NCI-H446 treated with DMSO at 0.1 percent for 48 hours (cell line): ENCODE measurements around the gene PSAP.

Experiments
- DNase-seq: peaks from one replicate; lab custom pipeline; 2025; lab: John Stamatoyannopoulos, UW

Gene PSAP

DNA sequence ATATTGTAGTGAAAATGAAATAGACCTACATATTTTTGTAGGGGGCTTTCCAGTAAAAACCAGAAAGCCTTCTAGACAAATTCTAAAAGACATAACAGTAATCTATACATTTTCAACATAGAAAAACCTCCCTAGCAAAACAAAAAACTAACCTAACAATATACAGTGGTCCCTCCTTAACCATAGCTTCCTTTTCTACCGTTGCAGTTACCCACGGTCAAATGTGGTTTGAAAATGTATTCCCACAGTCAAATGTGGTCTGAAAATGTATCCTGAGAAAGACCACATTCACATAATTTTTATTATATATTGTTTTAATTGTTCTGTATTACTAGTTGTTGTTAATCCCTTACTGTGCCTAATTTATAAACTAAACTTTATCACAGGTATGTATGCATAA is 6.4 kb downstream of the PSAP start:
- no peak for DNase-seq

DNA sequence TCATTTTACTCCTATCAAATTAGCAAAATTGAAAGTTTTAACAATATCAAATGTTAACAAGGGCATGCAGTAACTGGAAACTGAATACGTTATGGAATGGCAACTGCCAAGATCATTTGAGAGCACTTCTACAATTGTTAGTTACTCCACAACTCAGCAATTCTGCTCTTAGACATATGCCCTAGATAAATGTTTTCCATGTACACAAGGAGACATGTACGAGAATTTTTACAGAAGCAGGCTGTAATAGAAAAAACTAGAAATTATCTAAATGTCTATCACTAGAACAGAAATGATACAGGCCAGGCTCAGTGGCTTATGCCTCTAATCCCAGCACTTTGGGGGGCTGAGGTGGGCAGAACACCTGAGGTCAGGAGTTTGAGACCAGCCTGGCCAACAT is 7.0 kb downstream of the PSAP start:
- no peak for DNase-seq

DNA sequence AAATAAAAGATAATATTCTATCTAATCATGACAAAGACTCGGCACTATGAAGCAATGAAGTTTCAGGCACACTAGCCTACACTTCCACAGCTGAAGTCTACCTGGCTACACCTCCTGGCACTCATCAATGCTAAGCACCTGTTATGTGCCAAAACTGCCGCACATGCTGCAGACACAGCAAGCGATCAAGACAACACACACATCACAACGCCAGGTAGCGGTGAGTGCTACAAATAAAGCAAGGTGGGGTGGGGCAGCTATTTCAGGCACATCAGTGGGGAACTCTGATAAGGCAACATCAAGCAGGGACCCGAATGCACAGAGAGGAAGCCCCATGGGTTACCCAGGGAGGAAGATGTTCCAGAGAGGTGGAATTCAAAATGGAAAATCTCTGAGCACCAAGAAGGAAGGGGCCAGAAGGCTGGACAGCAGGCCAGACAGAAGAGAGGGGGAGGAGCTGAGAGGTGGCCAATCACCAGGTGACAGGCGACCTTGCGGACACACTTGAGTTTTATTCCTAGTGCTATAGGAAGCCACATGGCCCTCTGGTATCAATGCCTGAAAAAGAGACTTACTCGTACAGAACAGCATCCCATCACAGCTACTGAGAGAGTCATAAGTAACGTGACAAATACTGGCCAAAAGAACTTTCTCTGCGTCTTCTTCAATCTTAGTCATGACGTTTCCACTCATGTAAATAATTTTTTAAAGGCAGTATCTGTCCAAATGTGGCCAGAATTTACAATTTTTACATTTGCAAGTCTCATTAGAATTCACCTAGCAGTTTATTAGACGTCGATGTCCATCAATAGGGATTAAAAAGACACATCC is 8.0 kb downstream of the PSAP start:
- no peak for DNase-seq

DNA sequence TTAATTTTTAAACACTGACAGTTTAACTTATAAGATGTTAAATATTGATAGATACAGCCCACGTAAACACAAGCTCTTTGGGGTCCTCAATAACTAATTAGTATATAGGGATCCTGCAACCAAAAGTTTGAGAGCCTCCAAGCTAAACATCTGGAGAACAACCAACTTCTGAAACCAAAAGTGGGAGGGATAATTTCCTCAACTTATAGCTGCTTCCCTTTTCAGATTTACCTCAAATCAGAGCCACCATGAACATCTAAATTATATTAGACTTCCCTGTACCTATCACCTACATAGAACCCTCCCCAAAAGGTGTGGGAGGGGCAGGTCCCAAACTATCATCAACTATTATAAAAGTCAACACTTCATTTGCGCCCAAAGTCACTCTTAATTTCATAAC is 8.6 kb downstream of the PSAP start:
- no peak for DNase-seq

DNA sequence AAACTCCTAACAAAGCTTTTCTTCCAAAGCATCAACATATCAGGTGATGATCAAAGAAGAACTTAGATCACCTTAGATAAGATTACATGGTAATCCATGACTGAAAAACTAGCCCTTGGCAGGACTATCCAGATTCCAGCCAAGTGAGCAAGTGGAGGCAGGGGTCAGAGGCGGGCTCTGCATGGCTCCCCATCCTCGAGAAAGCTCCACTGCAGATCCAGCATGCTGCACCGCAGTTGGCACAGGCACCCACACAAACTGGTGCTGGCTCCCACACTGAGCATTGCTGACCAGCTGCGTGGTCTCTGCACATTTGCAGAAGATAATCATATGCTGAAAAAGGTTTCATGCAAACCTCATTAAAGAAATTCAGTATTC is 10.1 kb downstream of the PSAP start:
- no peak for DNase-seq

DNA sequence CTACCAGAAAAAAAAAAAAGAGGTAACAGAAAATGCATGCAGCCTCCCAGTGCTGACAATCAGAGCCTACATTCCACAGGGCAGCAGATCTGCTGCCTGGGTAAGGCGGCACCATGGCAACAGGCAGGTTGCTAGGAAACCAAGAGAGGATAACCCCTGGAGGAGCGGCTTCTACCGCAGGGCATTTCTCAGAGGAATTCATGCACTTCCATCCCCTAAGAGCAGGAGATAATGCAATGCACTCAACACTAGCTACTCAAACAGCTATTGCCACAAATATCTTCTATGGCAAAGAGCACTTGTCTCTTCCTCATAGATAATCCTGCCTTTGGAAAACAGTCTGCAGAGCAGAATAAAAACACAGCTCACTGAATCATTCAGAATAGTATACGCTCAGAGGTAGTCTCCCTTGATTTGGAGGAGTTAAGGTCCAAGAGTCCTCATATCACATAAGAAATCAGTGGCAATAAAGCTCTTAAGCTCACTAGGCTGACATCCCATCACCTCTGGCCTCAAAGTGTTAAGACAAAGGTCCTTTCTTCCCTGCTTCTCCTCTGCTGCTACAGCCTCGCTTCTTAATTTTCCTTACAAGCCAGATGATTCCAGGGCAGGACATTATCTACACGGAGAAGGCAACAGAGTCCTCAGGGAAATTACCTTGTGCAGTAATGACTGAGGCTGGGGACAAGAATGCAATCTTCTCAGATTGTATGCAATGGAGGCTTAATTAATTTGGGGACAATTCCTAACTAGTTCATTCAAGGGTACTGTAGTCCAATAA is 10.7 kb downstream of the PSAP start:
- peak; percentile 49 for DNase-seq

DNA sequence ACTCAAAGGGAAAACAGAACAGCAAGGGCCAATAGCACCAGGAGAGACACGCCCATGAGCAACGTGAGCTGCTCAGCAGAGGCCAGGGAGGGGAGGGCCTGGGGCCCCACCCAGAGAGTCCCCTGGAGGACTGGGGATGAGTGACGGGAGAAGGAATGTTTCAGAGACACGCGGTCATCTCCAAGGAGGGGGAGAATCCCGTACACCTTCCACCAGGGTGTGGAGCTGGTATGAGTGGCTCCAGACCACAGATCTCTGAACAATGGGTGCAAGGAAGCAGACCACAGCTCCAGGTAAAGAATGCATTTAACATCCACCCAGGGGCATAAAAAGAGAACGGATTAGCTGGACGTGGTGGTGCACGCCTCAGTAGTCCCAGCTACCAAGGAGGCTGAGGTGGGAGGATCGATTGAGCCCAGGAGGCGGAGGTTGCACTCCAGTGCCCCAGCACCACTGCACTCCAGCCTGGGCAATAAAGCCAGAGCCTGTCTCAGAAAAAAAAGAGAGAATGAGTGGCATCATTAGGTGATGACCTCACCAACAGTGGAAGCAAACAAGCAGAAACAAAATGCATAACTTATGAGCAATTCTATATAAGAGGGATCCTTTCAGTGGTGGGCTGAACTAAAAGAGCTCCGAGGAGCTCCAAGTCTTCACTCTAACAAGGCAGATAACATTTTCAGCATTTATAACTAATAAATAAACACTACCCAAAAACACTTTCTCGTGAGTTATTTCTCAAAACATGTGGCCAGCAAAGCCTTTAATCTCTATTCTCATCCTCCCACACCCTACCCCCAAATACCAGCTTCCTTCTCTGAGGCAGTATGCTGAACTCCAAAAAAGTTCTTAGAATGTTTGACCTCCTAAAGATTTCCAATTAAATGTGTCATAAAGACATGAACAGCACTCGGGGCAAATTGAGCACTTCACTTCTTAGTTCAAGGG is 12.5 kb downstream of the PSAP start:
- DNase-seq = no peak

DNA sequence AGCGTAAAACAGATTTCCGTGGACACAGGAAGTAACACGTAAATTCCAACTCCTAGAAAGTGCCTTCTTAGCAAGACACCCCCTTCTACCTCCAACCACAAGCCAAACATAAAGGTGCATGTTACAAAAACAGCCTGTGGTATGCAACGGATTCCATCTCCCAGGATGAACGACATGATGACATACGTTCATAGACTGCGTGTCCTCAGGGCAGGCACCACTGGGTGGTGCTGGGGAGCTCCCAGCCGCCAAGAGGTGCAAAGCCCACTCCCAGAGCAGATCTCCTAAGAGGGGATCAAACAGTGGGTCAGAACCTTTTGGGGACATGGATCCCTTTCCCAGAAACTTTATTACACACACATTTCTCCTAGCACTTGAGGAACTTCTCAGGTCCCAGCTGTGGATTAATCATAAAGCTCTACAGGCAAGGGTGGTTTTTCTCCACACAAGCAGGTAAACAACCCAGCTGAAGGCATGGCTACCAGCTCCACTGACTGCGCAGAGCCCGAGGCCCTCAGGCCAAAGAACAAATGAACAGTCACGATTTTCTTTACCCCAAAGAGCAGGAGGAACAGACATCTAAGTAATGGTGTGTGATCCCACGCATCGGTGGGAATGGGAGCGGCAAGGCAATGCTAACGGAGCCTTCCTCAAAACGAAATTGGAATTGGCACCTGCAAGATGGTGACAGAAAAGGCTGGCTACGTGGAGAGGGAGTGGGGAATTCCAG is 13.8 kb downstream of the PSAP start:
- no peak for DNase-seq

DNA sequence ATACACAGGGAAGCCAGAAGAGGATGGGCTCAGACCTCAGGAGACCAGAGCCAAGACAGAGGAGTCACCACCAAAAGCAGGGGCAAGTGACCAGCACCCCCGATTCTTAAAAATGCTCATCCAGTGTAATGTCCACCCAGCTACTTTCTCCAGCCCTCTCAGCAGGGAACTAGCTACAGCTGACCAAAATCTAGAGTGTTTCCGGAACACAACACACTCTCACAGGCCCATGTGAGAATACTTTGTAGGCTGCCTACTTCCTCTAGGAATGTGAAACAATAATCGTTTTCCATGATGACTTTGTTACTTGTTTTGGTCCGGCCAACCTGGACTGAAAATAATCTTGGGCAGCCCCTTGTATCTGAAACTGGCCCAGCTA is 14.5 kb downstream of the PSAP start:
- no peak for DNase-seq

DNA sequence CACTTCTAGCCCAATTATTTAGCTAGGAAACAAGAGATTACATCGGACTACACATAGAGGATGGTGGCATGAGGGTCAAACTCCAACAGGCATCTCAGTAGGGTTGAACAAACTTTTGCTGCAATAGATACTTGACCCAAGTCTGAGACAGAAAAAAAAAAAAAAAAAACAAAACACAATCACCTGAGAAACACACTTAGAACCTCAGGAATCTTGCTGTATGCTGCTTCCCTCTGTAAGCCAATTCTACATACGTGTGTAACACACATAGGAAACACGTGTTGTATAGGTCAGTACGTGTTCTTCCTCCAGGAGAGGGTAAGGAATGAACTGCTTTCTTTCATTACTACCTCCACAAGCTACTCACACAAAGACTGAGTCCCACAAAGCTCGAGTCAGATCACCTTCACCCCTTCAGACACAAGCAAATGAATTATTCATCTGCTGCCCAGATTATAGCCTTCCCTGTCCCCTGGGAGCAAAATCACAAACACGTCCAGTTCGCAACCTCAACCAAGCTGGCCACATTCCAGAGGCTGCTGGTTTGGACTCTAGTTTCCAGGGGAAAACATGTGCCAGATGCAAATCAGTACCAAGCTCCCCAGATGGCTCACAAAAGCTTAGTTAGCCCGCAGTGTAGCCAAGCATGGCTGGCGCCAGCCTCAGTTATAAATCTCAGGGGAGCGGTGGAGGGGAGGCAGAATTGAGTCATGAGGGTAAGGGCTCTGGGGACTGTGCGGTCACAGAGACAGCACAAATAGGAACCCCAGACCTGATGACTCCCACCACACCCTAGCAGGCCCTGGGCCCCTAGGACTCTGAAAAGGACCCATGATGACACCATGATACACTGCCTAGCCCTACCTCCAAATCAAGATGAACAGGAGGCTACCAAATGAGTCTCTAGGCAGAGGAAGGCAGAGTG is 15.1 kb downstream of the PSAP start:
- peak; percentile 93 for DNase-seq

DNA sequence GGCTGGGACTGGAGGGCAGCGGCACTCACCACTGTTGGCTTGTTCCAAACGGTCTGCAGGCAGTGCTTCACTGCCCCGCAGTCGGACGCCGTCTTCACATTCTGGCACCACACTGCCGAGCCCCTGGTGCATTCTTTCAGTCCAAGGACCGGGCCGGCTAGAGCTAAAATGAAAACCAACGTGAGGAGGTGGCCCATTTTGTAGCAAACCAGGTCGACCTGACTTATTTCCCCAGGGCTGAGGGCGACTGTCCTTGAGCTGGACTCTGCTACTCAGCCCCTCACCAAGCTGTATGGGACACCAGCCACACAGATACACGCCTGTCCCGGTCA is 16.7 kb downstream of the PSAP start:
- DNase-seq = no peak

DNA sequence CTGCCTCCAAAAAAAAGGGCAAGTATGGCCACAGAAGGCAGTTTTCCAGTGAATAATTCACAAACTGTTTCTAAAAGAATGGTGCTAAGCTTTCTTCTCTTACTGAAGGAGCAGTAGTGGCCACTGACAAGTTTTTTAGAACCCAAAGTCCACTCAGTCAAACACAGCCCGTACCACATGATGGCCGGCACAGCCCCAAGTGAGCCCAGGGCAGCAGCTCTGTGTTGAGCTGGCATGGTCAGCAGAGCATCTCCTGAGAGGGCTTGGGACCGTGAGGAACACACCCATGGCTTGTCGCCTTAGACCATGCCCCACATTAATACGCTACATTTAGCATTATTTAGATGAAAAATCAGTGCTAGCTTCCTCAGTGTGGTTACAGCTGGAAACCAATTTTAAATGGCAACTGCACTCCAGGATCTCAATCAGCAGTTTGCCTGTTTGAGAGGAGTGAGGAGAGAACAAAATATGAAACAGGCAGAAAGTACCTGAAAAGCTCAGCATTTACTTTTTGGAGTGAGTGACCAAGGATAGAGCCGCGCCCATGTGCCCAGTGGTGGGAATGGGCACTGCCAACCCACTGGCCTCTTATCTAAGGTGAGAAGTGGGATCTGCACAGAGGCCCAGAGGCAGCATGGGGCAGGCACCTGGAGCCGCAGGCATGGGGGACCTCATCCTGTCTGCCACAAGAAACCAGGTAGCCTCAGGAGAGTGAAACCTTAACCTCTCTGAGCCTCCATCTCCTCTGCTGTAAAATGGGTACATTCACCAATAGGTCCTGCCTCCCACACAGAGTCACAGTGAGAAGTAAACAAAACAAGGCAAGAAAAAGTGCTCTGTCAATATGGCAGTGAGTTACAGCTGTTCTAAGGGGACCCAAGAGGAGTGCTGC is 17.4 kb downstream of the PSAP start:
- DNase-seq = no peak

DNA sequence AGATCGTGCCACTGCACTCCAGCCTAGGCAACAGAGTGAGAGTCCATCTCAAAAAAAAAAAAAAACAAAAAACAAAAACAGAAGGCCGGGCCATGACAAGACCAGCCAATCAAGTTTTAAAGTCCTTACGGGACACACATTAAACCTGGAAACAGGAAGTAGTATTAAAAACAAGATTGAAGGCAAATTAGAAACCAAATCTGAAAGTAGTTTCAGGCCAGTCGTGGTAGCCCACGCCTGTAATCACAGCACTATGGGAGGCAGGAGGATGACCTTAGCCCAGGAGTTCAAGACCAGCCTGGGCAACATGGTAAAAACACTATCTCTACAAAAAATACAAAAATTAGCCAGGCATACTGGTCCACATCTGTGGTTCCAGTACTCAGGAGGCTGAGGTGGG is 18.1 kb downstream of the PSAP start:
- no peak for DNase-seq

DNA sequence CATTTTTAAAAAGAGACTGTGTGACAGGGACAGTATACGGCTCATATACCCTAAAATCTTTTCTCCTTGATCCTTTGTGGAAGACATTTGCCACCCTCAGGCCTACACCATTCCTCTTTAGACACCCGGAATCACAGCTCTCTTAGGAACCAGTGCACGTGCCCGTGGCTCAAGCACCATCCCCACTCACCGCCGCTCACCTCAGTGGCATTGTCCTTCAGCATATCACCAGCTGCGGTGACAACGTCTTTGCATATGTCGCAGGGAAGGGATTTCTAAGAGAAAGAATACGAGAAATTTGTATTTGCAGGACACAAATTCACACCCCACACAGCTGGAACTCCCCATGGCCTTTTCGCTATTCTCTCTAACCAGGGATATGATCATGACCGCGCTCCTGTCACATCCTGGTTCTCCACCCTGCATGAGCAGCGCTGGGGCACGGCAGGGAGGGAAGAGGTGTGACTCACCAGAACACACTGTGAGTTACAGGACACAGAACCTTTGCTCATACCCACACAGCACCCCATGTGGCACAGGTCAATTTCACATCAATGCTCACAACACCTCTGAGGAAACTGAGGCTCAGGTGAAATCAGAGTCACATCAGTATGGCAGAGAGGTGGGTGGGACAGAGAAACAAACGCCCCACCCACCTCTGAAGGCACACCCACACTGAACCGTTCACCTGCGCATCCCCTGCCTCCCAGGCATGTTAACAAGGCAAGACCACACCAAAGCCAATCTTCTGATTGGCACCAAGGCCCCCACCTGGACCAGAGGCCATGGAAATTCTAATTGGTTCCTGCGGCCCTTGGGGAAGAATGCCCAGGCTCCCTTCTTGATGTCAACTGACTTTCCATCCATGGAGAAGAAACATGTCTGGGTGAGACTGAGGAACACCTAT is 19.2 kb downstream of the PSAP start:
- DNase-seq = no peak

DNA sequence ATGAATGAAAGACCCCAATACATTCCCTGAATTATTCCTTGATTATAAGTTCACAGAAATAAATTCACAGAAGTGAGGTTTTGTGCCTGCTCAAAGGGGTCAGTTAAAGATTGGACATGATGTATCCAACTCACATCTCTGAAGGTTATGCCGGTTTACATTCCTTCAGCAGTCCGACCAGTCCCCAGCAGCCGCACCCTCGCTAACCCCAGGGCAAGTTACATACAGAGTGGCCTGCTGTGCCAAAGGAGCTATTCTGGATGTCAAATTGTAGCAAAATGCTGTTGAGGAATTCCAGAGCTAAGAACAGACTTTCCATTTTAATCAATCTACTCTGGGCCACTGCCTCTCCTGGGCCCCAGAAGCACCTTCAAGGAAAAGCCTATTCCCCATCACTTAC is 20.3 kb downstream of the PSAP start:
- no peak for DNase-seq

DNA sequence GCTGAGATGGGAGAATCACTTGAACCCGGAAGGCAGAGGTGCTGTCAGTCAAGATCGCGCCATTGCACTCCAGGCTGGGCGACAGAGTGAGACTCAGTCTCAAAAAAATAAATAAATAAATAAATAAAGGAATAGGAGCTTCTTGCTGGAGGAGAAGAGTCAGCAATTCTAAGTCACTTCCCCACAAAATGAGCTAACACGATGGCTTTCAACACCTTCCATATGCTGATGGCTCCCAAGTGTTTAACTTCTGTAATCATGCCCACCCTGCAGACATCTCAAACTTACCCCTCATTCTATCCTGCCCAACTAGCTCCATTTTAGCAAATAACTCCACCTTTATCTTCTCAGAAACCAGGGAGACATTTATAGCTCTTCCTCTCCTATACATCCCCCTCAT is 21.2 kb downstream of the PSAP start:
- no peak for DNase-seq

DNA sequence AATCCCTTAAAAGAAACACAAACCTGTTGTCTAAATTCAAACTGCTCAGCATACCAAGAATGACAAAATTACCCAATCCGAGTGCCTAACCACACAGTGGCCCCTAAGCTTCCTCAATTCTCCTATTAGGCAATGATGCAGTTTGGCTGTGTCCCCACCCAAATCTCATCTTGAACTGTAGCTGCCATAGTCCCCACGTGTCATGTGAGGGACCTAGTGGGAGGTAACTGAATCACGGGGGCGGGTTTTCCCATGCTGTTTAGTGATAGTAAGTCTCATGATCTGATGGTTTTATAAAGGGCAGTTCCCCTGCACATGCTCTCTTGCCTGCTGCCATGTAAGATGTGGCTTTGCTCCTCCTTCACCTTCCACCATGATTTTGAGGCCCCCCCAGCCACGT is 21.9 kb downstream of the PSAP start:
- no peak for DNase-seq

DNA sequence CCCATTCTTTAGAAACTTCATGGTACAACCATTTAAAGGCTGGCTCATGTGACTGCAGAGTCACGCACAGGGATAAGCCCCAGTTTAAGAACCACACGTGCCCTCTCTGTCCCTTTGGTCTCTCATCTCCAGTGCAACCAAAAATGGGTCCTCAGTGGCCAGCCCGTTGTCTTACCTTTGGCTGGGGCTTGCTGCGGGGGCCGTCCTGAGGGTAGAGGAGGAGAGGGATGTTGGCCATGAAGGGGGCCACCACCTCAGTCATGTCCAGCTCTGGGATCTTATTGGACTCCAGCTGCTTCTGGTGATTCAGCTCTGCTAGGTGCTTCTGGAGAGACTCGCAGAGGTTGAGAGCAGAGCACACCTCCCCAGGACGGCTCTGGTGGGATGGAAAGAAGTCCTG is 22.3 kb downstream of the PSAP start:
- no peak for DNase-seq

DNA sequence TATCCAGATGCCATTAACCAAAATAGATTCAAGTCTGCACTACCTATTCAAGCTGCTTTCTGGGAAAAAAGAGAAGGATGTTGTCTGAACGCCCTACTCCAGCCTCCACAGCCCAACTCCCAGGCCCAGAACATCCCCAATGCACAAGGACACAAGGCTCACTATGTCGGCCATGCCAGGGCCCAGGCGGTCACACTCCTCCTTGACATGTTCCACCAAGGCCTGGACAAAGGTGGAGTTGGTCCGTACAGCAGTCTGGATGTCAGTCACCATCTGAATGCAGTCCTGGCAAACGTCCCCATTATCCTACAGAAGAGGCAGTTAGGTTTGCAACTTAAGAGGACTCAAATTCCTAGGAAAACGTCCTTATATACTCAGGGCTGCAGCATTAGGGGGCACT is 23.2 kb downstream of the PSAP start:
- DNase-seq = no peak
